IgD-negative memory B cell (primary cell): Measurements from ENCODE around the gene ATXN1. TPM values are rescaled to one million over a fixed set of nuclear protein-coding genes. Genes with fewer than 3 reads are reported as not detected.

ENCODE experiments used
- H3K27ac Mint-ChIP-seq, 3 donors: one replicate each; pipeline ENCODE4 v1.8.0; 2020 to 2022; ENCODE audit warnings: mild to moderate bottlenecking in 3 of 3, mixed read lengths in 3 of 3, moderate library complexity in 1 of 3
- H3K27me3 Mint-ChIP-seq: one replicate; pipeline ENCODE4 v1.8.0; 2021; ENCODE audit warnings: mixed read lengths
- H3K36me3 Mint-ChIP-seq: one replicate; pipeline ENCODE4 v1.8.0; 2020; ENCODE audit warnings: mild to moderate bottlenecking, mixed read lengths
- H3K4me1 Mint-ChIP-seq, 3 donors: one replicate each; pipeline ENCODE4 v1.8.0; 2020 to 2022; ENCODE audit warnings: mixed read lengths in 3 of 3, mild to moderate bottlenecking in 1 of 3
- H3K4me3 Mint-ChIP-seq, 4 donors: one replicate each; pipeline ENCODE4 v1.8.0; 2020 to 2022; ENCODE audit warnings: mild to moderate bottlenecking in 4 of 4, mixed read lengths in 4 of 4, moderate library complexity in 3 of 4
- H3K9me3 Mint-ChIP-seq, 3 donors: one replicate each; pipeline ENCODE4 v1.8.0; 2020 to 2021; ENCODE audit warnings: mixed read lengths in 3 of 3, mild to moderate bottlenecking in 1 of 3
- polyA plus RNA-seq: library from polyadenylated mRNA; unstranded; fragments of 300-500 nt; fragmentation: Illumina TruSeq; gene quantifications from one replicate; pipeline ENCODE4 v1.2.3, GENCODE V29; 2021

ATXN1 gene
- polyA plus RNA-seq, 1 donor from 2014 or later: 5.0 TPM

- H3K27me3 Mint-ChIP-seq: peaks cover 2% of the 10 kb centered on the region
- H3K4me1 Mint-ChIP-seq: peaks cover 11 to 31% (median 13%) of the 10 kb centered on the region in 3 donors
- no peak overlapping the region for H3K4me3 Mint-ChIP-seq
- no peaks in the 10 kb centered on the region for H3K9me3 Mint-ChIP-seq
- H3K36me3 Mint-ChIP-seq: no peaks in the 10 kb centered on the region
- no peak overlapping the region for H3K27ac Mint-ChIP-seq
Measured at GRCh38 chr6:16669227-16669626, 92.0 kb downstream of the ATXN1 start.

GRCh38 chr6:16667509-16667908 is 93.8 kb downstream of the ATXN1 start:
- Mint-ChIP-seq H3K9me3 (no peaks in the 10 kb centered on the region), H3K27ac (peak overlapping the region in 1 of 3 donors; percentile 4), H3K4me3 (no peak overlapping the region), H3K27me3 (peaks cover 2% of the 10 kb centered on the region), H3K36me3 (no peaks in the 10 kb centered on the region), H3K4me1 (peaks cover 11 to 30% (median 13%) of the 10 kb centered on the region in 3 donors)

GRCh38 chr6:16665992-16666391 is 95.3 kb downstream of the ATXN1 start:
- Mint-ChIP-seq H3K4me3 (no peak overlapping the region), H3K9me3 (peaks cover 0 to 3% (median 0%) of the 10 kb centered on the region in 3 donors), H3K36me3 (no peaks in the 10 kb centered on the region), H3K27ac (no peak overlapping the region), H3K4me1 (peaks cover 13 to 22% (median 13%) of the 10 kb centered on the region in 3 donors), H3K27me3 (no peaks in the 10 kb centered on the region)

- Mint-ChIP-seq H3K36me3 (no peaks in the 10 kb centered on the region), H3K4me3 (no peak overlapping the region), H3K27me3 (no peaks in the 10 kb centered on the region), H3K9me3 (peaks cover 0 to 3% (median 0%) of the 10 kb centered on the region in 3 donors), H3K27ac (no peak overlapping the region), H3K4me1 (peaks cover 8 to 18% (median 11%) of the 10 kb centered on the region in 3 donors)
Measured at GRCh38 chr6:16665182-16665581, 96.1 kb downstream of the ATXN1 start.

GRCh38 chr6:16663901-16664300 is 97.4 kb downstream of the ATXN1 start:
- H3K9me3 Mint-ChIP-seq: peaks cover 0 to 3% (median 0%) of the 10 kb centered on the region in 3 donors
- no peak overlapping the region for H3K27ac Mint-ChIP-seq
- H3K4me3 Mint-ChIP-seq: no peak overlapping the region
- no peaks in the 10 kb centered on the region for H3K36me3 Mint-ChIP-seq
- peaks cover 14 to 17% (median 15%) of the 10 kb centered on the region in 3 donors for H3K4me1 Mint-ChIP-seq
- H3K27me3 Mint-ChIP-seq: no peaks in the 10 kb centered on the region

GRCh38 chr6:16660157-16660497 is 101.1 kb downstream of the ATXN1 start:
- Mint-ChIP-seq H3K27ac (peak overlapping the region in 1 of 3 donors; percentile 64), H3K36me3 (peaks cover 6% of the 10 kb centered on the region), H3K27me3 (no peaks in the 10 kb centered on the region), H3K4me1 (peaks cover 26 to 27% (median 26%) of the 10 kb centered on the region in 3 donors), H3K9me3 (peaks cover 0 to 4% (median 0%) of the 10 kb centered on the region in 3 donors), H3K4me3 (peak overlapping the region in 1 of 4 donors; percentile 75)

GRCh38 chr6:16659466-16660156 is 101.6 kb downstream of the ATXN1 start:
- Mint-ChIP-seq H3K4me3 (peak overlapping the region in 3 of 4 donors; percentile 5 to 76 (median 75)), H3K4me1 (peaks cover 26 to 31% (median 28%) of the 10 kb centered on the region in 3 donors), H3K36me3 (peaks cover 7% of the 10 kb centered on the region), H3K27ac (peak overlapping the region; percentile 47 to 86 (median 64)), H3K27me3 (no peaks in the 10 kb centered on the region), H3K9me3 (peaks cover 0 to 4% (median 0%) of the 10 kb centered on the region in 3 donors)

- H3K27ac Mint-ChIP-seq: peak overlapping the region in 1 of 3 donors; percentile 86
- peaks cover 0 to 4% (median 0%) of the 10 kb centered on the region in 3 donors for H3K9me3 Mint-ChIP-seq
Measured at GRCh38 chr6:16658348-16659034, 102.8 kb downstream of the ATXN1 start.

GRCh38 chr6:16657768-16658167 is 103.5 kb downstream of the ATXN1 start:
- Mint-ChIP-seq H3K27me3 (no peaks in the 10 kb centered on the region), H3K27ac (no peak overlapping the region), H3K4me3 (peak overlapping the region in 1 of 4 donors; percentile 23), H3K9me3 (peaks cover 0 to 4% (median 0%) of the 10 kb centered on the region in 3 donors), H3K36me3 (peaks cover 8% of the 10 kb centered on the region), H3K4me1 (peaks cover 26 to 31% (median 29%) of the 10 kb centered on the region in 3 donors)

More at GRCh38 chr6:16658348-16659034, 102.8 kb downstream of the ATXN1 start:
- Mint-ChIP-seq H3K36me3 (peaks cover 8% of the 10 kb centered on the region), H3K4me3 (peak overlapping the region in 1 of 4 donors; percentile 75), H3K4me1 (peaks cover 26 to 31% (median 29%) of the 10 kb centered on the region in 3 donors), H3K27me3 (no peaks in the 10 kb centered on the region)

- peaks cover 10% of the 10 kb centered on the region for H3K36me3 Mint-ChIP-seq
- no peaks in the 10 kb centered on the region for H3K27me3 Mint-ChIP-seq
- peaks cover 0 to 1% (median 0%) of the 10 kb centered on the region in 3 donors for H3K9me3 Mint-ChIP-seq
- no peak overlapping the region for H3K27ac Mint-ChIP-seq
- H3K4me1 Mint-ChIP-seq: peaks cover 33 to 41% (median 38%) of the 10 kb centered on the region in 3 donors
- H3K4me3 Mint-ChIP-seq: no peak overlapping the region
Measured at GRCh38 chr6:16656451-16656850, 104.8 kb downstream of the ATXN1 start.

GRCh38 chr6:16654701-16655100 is 106.6 kb downstream of the ATXN1 start:
- peaks cover 11% of the 10 kb centered on the region for H3K36me3 Mint-ChIP-seq
- H3K9me3 Mint-ChIP-seq: peaks cover 0 to 1% (median 0%) of the 10 kb centered on the region in 3 donors
- peaks cover 27 to 38% (median 32%) of the 10 kb centered on the region in 3 donors for H3K4me1 Mint-ChIP-seq
- H3K27me3 Mint-ChIP-seq: no peaks in the 10 kb centered on the region
- peak overlapping the region in 1 of 3 donors; percentile 36 for H3K27ac Mint-ChIP-seq
- H3K4me3 Mint-ChIP-seq: no peak overlapping the region

GRCh38 chr6:16653226-16653625 is 108.0 kb downstream of the ATXN1 start:
- no peaks in the 10 kb centered on the region for H3K27me3 Mint-ChIP-seq
- H3K4me1 Mint-ChIP-seq: peaks cover 16 to 25% (median 18%) of the 10 kb centered on the region in 3 donors
- H3K36me3 Mint-ChIP-seq: peaks cover 11% of the 10 kb centered on the region
- H3K9me3 Mint-ChIP-seq: peaks cover 0 to 1% (median 0%) of the 10 kb centered on the region in 3 donors
- H3K27ac Mint-ChIP-seq: no peak overlapping the region
- no peak overlapping the region for H3K4me3 Mint-ChIP-seq

- H3K27ac Mint-ChIP-seq: peak overlapping the region in 2 of 3 donors; percentile 56 to 79
- H3K4me1 Mint-ChIP-seq: peaks cover 8 to 16% (median 12%) of the 10 kb centered on the region in 3 donors
- no peaks in the 10 kb centered on the region for H3K27me3 Mint-ChIP-seq
- peaks cover 5% of the 10 kb centered on the region for H3K36me3 Mint-ChIP-seq
- peak overlapping the region in 2 of 4 donors; percentile 35 to 58 for H3K4me3 Mint-ChIP-seq
- no peaks in the 10 kb centered on the region for H3K9me3 Mint-ChIP-seq
Measured at GRCh38 chr6:16651871-16652270, 109.4 kb downstream of the ATXN1 start.

- no peak overlapping the region for H3K27ac Mint-ChIP-seq
- no peaks in the 10 kb centered on the region for H3K27me3 Mint-ChIP-seq
- H3K36me3 Mint-ChIP-seq: peaks cover 13% of the 10 kb centered on the region
- no peak overlapping the region for H3K4me3 Mint-ChIP-seq
- H3K9me3 Mint-ChIP-seq: no peaks in the 10 kb centered on the region
- H3K4me1 Mint-ChIP-seq: peaks cover 8 to 15% (median 11%) of the 10 kb centered on the region in 3 donors
Measured at GRCh38 chr6:16649890-16650289, 111.4 kb downstream of the ATXN1 start.

- H3K27me3 Mint-ChIP-seq: no peaks in the 10 kb centered on the region
- no peak overlapping the region for H3K27ac Mint-ChIP-seq
- peaks cover 11% of the 10 kb centered on the region for H3K36me3 Mint-ChIP-seq
- H3K4me3 Mint-ChIP-seq: no peak overlapping the region
- H3K9me3 Mint-ChIP-seq: no peaks in the 10 kb centered on the region
- H3K4me1 Mint-ChIP-seq: peaks cover 8 to 13% (median 8%) of the 10 kb centered on the region in 3 donors
Measured at GRCh38 chr6:16649241-16649640, 112.0 kb downstream of the ATXN1 start.
